T-cell (primary cell): Measurements from ENCODE around the gene ZNF687. TPM values are rescaled to one million over a fixed set of nuclear protein-coding genes. Genes with fewer than 3 reads are reported as not detected.
A peak's percentile ranks its signal among the peaks of the same experiment; 100 is the strongest.

Experiments
- ATAC-seq, 4 experiments: fragments of 200-7000 bp in 3 of 4; fragments of 150-1000 bp in 1 of 4; cut with Tn5 transposase; replicated peaks in 1 of 4; 1 replicate in 3 of 4; 2 replicates in 1 of 4; pipeline ENCODE4 v1.10.0; 2021; ENCODE audit warnings: moderate library complexity in 3 of 4, mild to moderate bottlenecking in 2 of 4, moderate number of reproducible peaks in 1 of 4
- CTCF ChIA-PET, 2 donors: fragments of 300-600 bp; sonication (Branson Sonifier 250); formaldehyde crosslinking; loops; one replicate each; lab custom pipeline; 2022; ENCODE audit warnings: antibody characterized with exemption in 2 of 2; lab: Charles Lee
- POLR2A ChIA-PET, 2 donors: fragments of 300-600 bp; sonication (Branson Sonifier 250); formaldehyde crosslinking; loops; one replicate each; lab custom pipeline; 2022; ENCODE audit warnings: antibody characterized with exemption in 2 of 2; lab: Charles Lee
- DNase-seq, 35 experiments: peaks; one replicate each; pipeline versions ENCODE4 v3.0.0 to v3.0.0-alpha.2; 2013 to 2023
- H3K27ac ChIP-seq: one replicate; pipeline ENCODE4 v1.5.1; 2013; ENCODE audit warnings: low read length
- H3K27me3 ChIP-seq, 2 experiments: replicated peaks in 1 of 2; 1 replicate in 1 of 2; 2 replicates in 1 of 2; pipeline versions ENCODE4 v1.6.1 to v1.7.0; 2013; ENCODE audit warnings: low read length in 1 of 2, mixed read lengths in 1 of 2; ENCODE audit not compliant: control insufficient read depth in 2 of 2, insufficient read depth in 2 of 2; ENCODE audit errors: extremely low read depth in 1 of 2
- H3K36me3 ChIP-seq, 2 donors: 1 replicate in 1 of 2; 2 replicates in 1 of 2; pipeline versions ENCODE4 v1.6.1 to v1.7.0; 2013; ENCODE audit warnings: low read length in 1 of 2; ENCODE audit not compliant: control insufficient read depth in 2 of 2, insufficient read depth in 1 of 2; ENCODE audit errors: extremely low read depth in 1 of 2
- H3K4me1 ChIP-seq, 2 experiments: 1 replicate in 1 of 2; 2 replicates in 1 of 2; pipeline versions ENCODE4 v1.6.1 to v1.7.0; 2013; ENCODE audit warnings: low read length in 2 of 2, mixed read lengths in 1 of 2; ENCODE audit not compliant: insufficient read depth in 2 of 2, control insufficient read depth in 1 of 2; ENCODE audit errors: extremely low read depth in 1 of 2
- H3K4me3 ChIP-seq, 2 donors: 1 replicate in 1 of 2; 2 replicates in 1 of 2; pipeline versions ENCODE4 v1.5.1 to v1.7.0; 2013; ENCODE audit warnings: mild to moderate bottlenecking in 2 of 2, low read length in 1 of 2, moderate library complexity in 1 of 2; ENCODE audit not compliant: control insufficient read depth in 1 of 2; ENCODE audit errors: extremely low read depth in 1 of 2
- H3K9me3 ChIP-seq: 2 replicates; pipeline ENCODE4 v1.7.0; 2013
- H3K27ac Mint-ChIP-seq, 2 donors: one replicate each; pipeline ENCODE4 v1.8.0; 2020 to 2021; ENCODE audit warnings: mild to moderate bottlenecking in 2 of 2, mixed read lengths in 2 of 2
- H3K27me3 Mint-ChIP-seq, 2 donors: one replicate each; pipeline ENCODE4 v1.8.0; 2021 to 2022; ENCODE audit warnings: mixed read lengths in 2 of 2
- H3K36me3 Mint-ChIP-seq: one replicate; pipeline ENCODE4 v1.8.0; 2021; ENCODE audit warnings: mixed read lengths
- H3K4me1 Mint-ChIP-seq, 3 donors: one replicate each; pipeline ENCODE4 v1.8.0; 2020 to 2022; ENCODE audit warnings: mixed read lengths in 3 of 3, mild to moderate bottlenecking in 1 of 3
- H3K4me3 Mint-ChIP-seq, 3 donors: one replicate each; pipeline ENCODE4 v1.8.0; 2020 to 2022; ENCODE audit warnings: mild to moderate bottlenecking in 3 of 3, mixed read lengths in 3 of 3, moderate library complexity in 3 of 3
- H3K9me3 Mint-ChIP-seq, 3 donors: one replicate each; pipeline ENCODE4 v1.8.0; 2020 to 2022; ENCODE audit warnings: mixed read lengths in 3 of 3
- WGBS: methylation state at CpG from one replicate; pipeline ENCODE4 v1.1.5; 2013; ENCODE audit warnings: missing lambda C conversion rate; ENCODE audit not compliant: insufficient coverage; 5-methylcytosine and 5-hydroxymethylcytosine counted together
- total RNA-seq, 35 experiments: library from RNA in 6 of 35; stranded (reverse) in 6 of 35; fragments of 120-200 nt in 1 of 35; gene quantifications; one replicate each; pipeline versions ENCODE4 v1.2.1 to v1.2.4 and lab custom pipeline; 2013 to 2026

ZNF687 gene, protein sequence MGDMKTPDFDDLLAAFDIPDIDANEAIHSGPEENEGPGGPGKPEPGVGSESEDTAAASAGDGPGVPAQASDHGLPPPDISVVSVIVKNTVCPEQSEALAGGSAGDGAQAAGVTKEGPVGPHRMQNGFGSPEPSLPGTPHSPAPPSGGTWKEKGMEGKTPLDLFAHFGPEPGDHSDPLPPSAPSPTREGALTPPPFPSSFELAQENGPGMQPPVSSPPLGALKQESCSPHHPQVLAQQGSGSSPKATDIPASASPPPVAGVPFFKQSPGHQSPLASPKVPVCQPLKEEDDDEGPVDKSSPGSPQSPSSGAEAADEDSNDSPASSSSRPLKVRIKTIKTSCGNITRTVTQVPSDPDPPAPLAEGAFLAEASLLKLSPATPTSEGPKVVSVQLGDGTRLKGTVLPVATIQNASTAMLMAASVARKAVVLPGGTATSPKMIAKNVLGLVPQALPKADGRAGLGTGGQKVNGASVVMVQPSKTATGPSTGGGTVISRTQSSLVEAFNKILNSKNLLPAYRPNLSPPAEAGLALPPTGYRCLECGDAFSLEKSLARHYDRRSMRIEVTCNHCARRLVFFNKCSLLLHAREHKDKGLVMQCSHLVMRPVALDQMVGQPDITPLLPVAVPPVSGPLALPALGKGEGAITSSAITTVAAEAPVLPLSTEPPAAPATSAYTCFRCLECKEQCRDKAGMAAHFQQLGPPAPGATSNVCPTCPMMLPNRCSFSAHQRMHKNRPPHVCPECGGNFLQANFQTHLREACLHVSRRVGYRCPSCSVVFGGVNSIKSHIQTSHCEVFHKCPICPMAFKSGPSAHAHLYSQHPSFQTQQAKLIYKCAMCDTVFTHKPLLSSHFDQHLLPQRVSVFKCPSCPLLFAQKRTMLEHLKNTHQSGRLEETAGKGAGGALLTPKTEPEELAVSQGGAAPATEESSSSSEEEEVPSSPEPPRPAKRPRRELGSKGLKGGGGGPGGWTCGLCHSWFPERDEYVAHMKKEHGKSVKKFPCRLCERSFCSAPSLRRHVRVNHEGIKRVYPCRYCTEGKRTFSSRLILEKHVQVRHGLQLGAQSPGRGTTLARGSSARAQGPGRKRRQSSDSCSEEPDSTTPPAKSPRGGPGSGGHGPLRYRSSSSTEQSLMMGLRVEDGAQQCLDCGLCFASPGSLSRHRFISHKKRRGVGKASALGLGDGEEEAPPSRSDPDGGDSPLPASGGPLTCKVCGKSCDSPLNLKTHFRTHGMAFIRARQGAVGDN
- total RNA-seq (10 to 100 TPM; 27.7 to 44.2 (median 40.5) TPM), total RNA-seq (lab: John Stamatoyannopoulos, UW) (12.8 to 78.9 (median 57.1) reads per million in 29 experiments)
- 16.8 TPM for total RNA-seq (2013)

DNA sequence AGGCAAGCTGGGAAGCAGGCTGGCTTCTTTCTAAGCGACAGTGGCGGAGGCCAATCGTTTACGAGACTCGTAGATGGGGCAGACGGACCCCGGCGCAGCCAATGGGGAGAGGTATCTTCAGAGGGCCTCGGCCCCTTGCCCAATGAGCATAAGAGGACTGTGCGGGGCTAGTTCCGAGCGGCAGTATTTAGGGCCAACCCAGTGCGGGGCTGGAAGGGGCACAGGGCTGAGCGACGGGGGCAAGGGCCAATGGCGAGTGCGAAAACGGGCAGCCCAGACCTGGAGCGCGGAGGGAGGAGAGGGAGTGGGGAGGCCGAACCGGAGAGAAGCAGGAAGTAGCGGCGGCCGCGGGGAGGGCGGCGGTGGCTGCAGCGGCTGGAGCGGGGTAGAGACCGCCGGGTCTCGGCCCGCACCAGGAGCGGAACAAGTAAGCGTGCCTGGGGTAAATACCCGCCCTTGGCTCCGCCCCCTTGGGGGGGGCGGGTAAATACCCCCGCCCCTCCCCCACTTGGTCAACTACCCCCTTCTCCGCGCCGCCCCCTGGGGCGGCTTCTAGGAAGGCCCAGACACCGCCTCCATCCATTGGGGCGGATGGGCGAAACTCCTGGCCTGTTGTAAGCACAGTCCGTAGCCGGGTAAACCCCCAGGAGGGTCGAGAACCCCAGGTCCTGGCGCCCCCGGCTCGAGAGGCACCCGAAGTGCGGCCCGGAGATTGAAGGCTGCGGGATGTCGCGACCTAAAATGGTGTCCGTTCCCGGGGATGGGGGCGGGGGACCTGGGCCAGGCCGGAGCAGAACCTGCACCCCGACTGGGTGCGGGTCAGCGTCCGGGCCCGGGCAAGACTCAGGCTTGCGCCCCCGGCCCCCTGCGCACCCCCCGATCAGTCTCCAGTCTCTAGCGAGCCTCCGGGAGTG lies at the start of gene ZNF687:
TSS of gene ZNF687 (plus strand) at position 331 of the 914 bp plus-strand sequence. CDS start 3,993 bp downstream, outside the sequence.
- DNase-seq (peak; percentile 96 to 100 (median 99)), ATAC-seq (peak; percentile 87 to 89 (median 88))
- ChIA-PET POLR2A (interaction anchor here in 1 of 2 donors (0.6 to 1.1 kb wide), 5 partner anchors 15 to 126 kb away, joined by 3 to 8 read pairs (median 3); partner anchors contain the start of genes TNFAIP8L2 and VPS72), CTCF (interaction anchor here in 1 of 2 donors (0.6 to 1.6 kb wide), 9 partner anchors 19 to 229 kb away, joined by 3 to 22 read pairs (median 5); partner anchors contain the start of genes CGN, PI4KB and PSMD4)
- Mint-ChIP-seq H3K27ac (peak within 1 kb of the TSS; percentile 94 to 95), H3K27me3 (no peaks in the 10 kb centered on the region), H3K9me3 (no peaks in the 10 kb centered on the region), H3K36me3 (peaks cover 9% of the 10 kb centered on the region), H3K4me1 (peaks cover 29 to 41% (median 33%) of the 10 kb centered on the region in 3 donors), H3K4me3 (peak within 1 kb of the TSS; percentile 91 to 98 (median 97))
- no peaks in the 10 kb centered on the region for H3K27me3 ChIP-seq
- H3K27ac ChIP-seq, result peak within 1 kb of the TSS; percentile 95
- H3K9me3 ChIP-seq, result no peaks in the 10 kb centered on the region
- H3K4me1 ChIP-seq, result peaks cover 2 to 33% of the 10 kb centered on the region in 2 experiments
- H3K36me3 ChIP-seq, result peaks cover 7 to 13% of the 10 kb centered on the region in 2 donors
- WGBS, result under 1% methylated on average over 67 of the region's 74 CpGs
- peak within 1 kb of the TSS; percentile 74 to 93 for H3K4me3 ChIP-seq

DNA sequence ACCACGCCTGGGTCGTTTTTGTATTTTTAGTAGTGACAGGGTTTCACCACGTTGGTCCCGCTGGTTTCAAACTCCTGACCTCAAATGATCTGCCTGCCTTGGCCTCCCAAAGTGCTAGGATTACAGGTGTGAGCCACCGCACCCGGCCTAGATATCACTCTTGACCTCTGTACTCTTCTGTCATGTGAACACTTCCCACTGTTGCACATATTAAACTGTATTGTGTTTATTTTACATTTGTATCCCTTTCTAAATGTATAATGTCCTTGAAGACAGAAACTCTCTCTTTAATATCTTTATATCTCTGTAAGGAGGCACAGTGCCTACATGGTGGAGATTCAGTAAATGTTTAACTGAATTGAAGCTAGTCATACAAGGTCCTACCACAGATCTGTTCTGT lies 46.9 kb upstream of the ZNF687 start:
- Histone ChIP-seq H3K27me3 (no peaks in the 10 kb centered on the region), H3K27ac (no peak overlapping the region), H3K9me3 (no peaks in the 10 kb centered on the region), H3K4me1 (no peaks in the 10 kb centered on the region), H3K36me3 (peaks cover 15 to 89% of the 10 kb centered on the region in 2 donors), H3K4me3 (no peak overlapping the region)
- WGBS, result 91% methylated on average over 4 of the region's 6 CpGs
- Mint-ChIP-seq H3K9me3 (no peaks in the 10 kb centered on the region), H3K36me3 (peaks cover 53% of the 10 kb centered on the region), H3K4me1 (no peaks in the 10 kb centered on the region), H3K27ac (no peak overlapping the region), H3K4me3 (no peak overlapping the region), H3K27me3 (no peaks in the 10 kb centered on the region)
- ChIA-PET POLR2A (no interaction called here), CTCF (interaction anchor here in 1 of 2 donors (0.8 kb wide), 1 partner anchor 16 kb away, joined by 8 read pairs; no protein-coding TSS in a partner anchor)
- DNase-seq, result no peak
- ATAC-seq, result no peak

DNA sequence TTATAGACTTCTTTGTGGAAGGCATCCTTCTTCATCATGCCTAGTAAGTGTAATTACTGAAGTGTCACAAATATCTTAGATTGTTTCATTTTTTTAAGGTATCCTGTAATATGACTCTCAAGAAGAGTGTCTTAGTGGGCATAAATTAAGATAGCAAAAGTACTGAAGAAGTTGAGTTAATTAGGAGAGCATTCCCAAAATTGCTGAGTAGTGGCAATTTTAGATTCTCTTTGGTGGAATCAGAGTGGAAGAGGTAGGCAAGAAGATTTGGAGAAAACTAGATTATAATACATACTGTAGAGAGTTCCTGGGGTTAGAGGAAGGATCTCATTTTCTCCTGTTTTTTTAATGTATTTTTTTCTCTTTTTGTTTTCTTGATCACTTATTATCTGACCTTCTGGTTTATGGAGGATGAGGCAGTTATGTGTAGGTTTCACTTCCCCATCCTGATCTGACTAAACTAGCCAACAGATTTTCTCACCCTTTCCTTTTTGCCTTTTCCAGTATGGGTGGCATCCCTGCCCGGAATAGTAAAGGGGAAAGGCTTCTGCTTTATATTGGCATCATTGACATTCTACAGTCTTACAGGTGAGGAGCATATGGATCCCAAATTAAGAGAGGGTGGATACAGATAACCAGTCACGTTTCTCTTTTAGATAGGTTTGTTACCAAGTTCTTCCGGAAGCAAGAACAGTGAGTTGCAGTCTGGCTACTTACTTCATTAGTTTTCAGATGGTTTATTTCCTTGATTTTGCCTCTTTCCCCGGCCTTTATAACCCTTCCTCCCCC lies 44.2 kb upstream of the ZNF687 start:
- Mint-ChIP-seq H3K36me3 (peaks cover 51% of the 10 kb centered on the region), H3K9me3 (no peaks in the 10 kb centered on the region), H3K27me3 (no peaks in the 10 kb centered on the region), H3K4me3 (no peak overlapping the region), H3K4me1 (no peaks in the 10 kb centered on the region), H3K27ac (peak overlapping the region in 1 of 2 donors; percentile 36)
- ATAC-seq (no peak), DNase-seq (no peak)
- WGBS, result 100% methylated on average over 1 of the region's 4 CpGs
- ChIA-PET POLR2A (interaction anchor here in 1 of 2 donors (0.7 kb wide), 2 partner anchors 92 to 645 kb away, joined by 3 read pairs; no protein-coding TSS in a partner anchor), CTCF (interaction anchor here in 1 of 2 donors (0.6 kb wide), 1 partner anchor 213 kb away, joined by 4 read pairs; no protein-coding TSS in a partner anchor)
- H3K27me3 ChIP-seq, result no peaks in the 10 kb centered on the region
- H3K9me3 ChIP-seq, result no peaks in the 10 kb centered on the region
- no peak overlapping the region for H3K4me3 ChIP-seq
- no peak overlapping the region for H3K27ac ChIP-seq
- peaks cover 8 to 88% of the 10 kb centered on the region in 2 donors for H3K36me3 ChIP-seq
- H3K4me1 ChIP-seq, result no peaks in the 10 kb centered on the region

DNA sequence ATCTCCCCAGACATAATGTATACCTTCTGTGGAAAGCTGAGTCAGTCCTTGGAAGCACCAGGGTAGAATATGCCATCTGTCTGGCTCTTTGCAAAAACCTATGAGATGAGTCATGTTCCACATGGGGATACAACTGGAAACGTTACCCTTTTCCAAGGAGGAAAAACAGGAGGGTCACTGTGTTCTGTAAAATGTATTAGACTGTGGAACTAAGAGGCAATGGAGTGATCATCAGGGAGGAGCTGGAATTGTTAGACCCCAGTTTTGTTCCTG lies 43.7 kb upstream of the ZNF687 start:
- 100% methylated on average over 1 of the region's 1 CpG for WGBS
- Mint-ChIP-seq H3K4me1 (no peaks in the 10 kb centered on the region), H3K27me3 (no peaks in the 10 kb centered on the region), H3K36me3 (peaks cover 55% of the 10 kb centered on the region), H3K9me3 (no peaks in the 10 kb centered on the region), H3K27ac (peak overlapping the region in 1 of 2 donors; percentile 1), H3K4me3 (no peak overlapping the region)
- POLR2A ChIA-PET, result no interaction called here
- no peaks in the 10 kb centered on the region for H3K9me3 ChIP-seq
- no peak overlapping the region for H3K4me3 ChIP-seq
- DNase-seq (no peak), ATAC-seq (no peak)
- H3K27me3 ChIP-seq, result no peaks in the 10 kb centered on the region
- H3K27ac ChIP-seq, result no peak overlapping the region
- H3K36me3 ChIP-seq, result peaks cover 13 to 89% of the 10 kb centered on the region in 2 donors
- no peaks in the 10 kb centered on the region for H3K4me1 ChIP-seq
- CTCF ChIA-PET, result no interaction called here

- H3K4me3 ChIP-seq, result no peak overlapping the region
- peak overlapping the region in 1 of 2 donors; percentile 30 for H3K27ac Mint-ChIP-seq
- H3K4me1 ChIP-seq, result no peaks in the 10 kb centered on the region
- no peaks in the 10 kb centered on the region for H3K27me3 ChIP-seq
- H3K36me3 ChIP-seq, result peaks cover 9 to 87% of the 10 kb centered on the region in 2 donors
- ChIA-PET POLR2A (no interaction called here), CTCF (no interaction called here)
- WGBS, result 78% methylated on average over 2 of the region's 2 CpGs
- no peak for DNase-seq
- H3K27me3 Mint-ChIP-seq, result no peaks in the 10 kb centered on the region
- peaks cover 58% of the 10 kb centered on the region for H3K36me3 Mint-ChIP-seq
- H3K9me3 Mint-ChIP-seq, result no peaks in the 10 kb centered on the region
- H3K27ac ChIP-seq, result no peak overlapping the region
- H3K4me3 Mint-ChIP-seq, result no peak overlapping the region
- no peaks in the 10 kb centered on the region for H3K4me1 Mint-ChIP-seq
- H3K9me3 ChIP-seq, result no peaks in the 10 kb centered on the region
- ATAC-seq, result no peak
Observed at GRCh38 chr1:151242442-151242841, 39.7 kb upstream of the ZNF687 start.
